ENCODE data around the gene ASTN2. TPM values are rescaled to one million over a fixed set of nuclear protein-coding genes. Genes with fewer than 3 reads are reported as not detected.

Gene ASTN2
- total RNA-seq, 5 donors from 2014 or later (not counting 1 experiment from before 2014, with no cell fraction given) = 3.7 to 4.8 (median 4.4) TPM

DNA sequence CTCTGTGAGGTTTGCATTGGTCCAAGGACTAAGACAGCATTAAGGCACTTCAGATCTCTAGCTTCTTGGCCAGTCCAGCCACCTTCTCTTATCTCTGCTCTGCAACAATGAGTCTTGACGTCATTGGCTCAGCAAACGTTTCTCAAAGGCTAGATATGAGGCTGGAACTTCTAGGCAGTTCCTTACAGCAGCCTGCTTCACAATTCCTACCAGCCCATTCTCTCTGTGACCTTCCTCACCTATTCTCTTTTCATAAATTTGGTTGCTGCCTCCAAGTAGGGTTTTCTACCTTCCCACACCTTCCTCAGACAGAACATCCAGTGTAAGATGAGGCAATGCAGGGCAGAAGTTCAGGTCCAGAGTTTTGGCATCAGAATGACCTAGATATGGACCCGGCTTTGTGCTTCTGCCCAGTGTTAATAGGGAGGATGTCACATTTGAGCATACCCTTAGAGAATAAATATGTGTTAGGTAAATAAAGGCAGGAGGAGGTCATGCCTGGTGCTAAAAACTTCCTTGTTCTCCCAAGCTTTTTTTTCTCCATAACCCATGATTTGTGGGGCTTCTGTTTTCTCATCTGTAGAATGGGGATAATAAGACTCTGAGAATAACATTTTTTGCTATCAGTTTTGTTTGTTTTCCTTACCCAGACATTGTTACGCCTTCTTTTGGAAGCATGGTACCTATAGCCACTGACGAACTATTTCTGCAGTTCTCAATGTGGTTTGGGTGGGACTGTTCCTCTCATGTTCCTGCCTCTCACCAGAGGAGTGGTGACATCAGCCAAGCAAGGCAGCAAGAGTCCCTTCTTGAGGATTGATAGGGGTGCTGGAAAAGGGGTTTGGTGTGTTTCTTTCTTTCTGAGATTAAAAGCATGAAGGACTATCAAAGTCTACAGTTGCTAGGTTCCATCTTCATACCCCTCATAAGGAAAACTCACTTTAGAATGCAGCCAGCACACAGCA, 948.3 kb downstream of the ASTN2 start:
- ChIA-PET CTCF (no interaction called here), POLR2A (no interaction called here)
- no peaks in the 10 kb centered on the region for H3K9me3 ChIP-seq
- H3K27me3 Mint-ChIP-seq = no peaks in the 10 kb centered on the region
- no peak overlapping the region for H3K27ac Mint-ChIP-seq
- H3K4me3 ChIP-seq (ENCODE audit: control insufficient read depth in 1 of 2, extremely low read depth in 1 of 2, low read length in 1 of 2) = no peak overlapping the region
- H3K4me1 Mint-ChIP-seq = no peaks in the 10 kb centered on the region
- ATAC-seq (replicated peaks in 1 of 4) = no peak
- DNase-seq = no peak
- 86% methylated on average over 4 of the region's 5 CpGs for WGBS (ENCODE audit: insufficient coverage)
- H3K9me3 Mint-ChIP-seq = no peaks in the 10 kb centered on the region
- no peaks in the 10 kb centered on the region for H3K27me3 ChIP-seq (replicated peaks in 1 of 2; ENCODE audit: control insufficient read depth in 2 of 2, extremely low read depth in 1 of 2, insufficient read depth in 2 of 2, low read length in 1 of 2)
- H3K4me3 Mint-ChIP-seq = no peak overlapping the region
- H3K36me3 Mint-ChIP-seq = peaks cover 14% of the 10 kb centered on the region
- no peaks in the 10 kb centered on the region for H3K4me1 ChIP-seq (ENCODE audit: control insufficient read depth in 1 of 2, extremely low read depth in 1 of 2, insufficient read depth in 2 of 2, low read length in 2 of 2)
- H3K27ac ChIP-seq (ENCODE audit: low read length) = no peak overlapping the region
- no peaks in the 10 kb centered on the region for H3K36me3 ChIP-seq (ENCODE audit: control insufficient read depth in 2 of 2, extremely low read depth in 1 of 2, insufficient read depth in 1 of 2, low read length in 1 of 2)

DNA sequence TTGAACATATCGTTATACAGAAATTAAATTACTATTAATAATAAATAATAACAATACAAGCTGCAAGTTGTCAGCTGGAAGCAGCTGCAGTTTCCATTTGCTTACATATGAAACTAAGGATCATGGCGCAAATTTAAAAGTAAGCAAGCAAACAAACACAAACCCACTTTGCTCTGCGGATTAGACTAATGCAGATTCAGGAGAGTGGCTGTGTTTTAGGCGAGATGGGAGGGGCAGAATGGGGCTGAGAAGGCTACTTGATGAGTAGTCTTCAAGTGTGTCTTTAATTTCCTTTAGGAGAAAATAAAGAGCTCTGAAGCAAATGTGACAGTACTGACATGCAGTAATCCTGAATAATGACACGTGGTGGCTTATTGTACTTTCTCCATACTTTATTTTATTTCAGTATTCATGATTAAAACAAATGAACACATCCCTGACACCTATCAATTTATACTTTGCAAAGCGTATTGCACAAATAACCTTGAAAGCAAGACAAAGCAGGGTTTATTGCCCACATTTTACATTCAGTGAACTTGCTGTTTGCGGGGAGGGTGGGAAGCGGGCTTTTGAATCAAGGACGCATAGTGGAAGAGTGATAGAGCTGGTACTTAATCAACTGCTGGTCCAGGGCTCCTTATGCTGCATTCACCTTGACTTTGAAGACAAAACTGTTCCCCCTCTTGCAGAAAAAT, 949.1 kb downstream of the ASTN2 start:
- Mint-ChIP-seq H3K36me3 (peaks cover 13% of the 10 kb centered on the region), H3K4me1 (no peaks in the 10 kb centered on the region), H3K9me3 (no peaks in the 10 kb centered on the region), H3K27me3 (no peaks in the 10 kb centered on the region), H3K4me3 (no peak overlapping the region), H3K27ac (no peak overlapping the region)
- CTCF ChIA-PET = no interaction called here
- Histone ChIP-seq H3K4me3 (ENCODE audit: control insufficient read depth in 1 of 2, extremely low read depth in 1 of 2, low read length in 1 of 2) (no peak overlapping the region), H3K36me3 (ENCODE audit: control insufficient read depth in 2 of 2, extremely low read depth in 1 of 2, insufficient read depth in 1 of 2, low read length in 1 of 2) (no peaks in the 10 kb centered on the region), H3K27ac (ENCODE audit: low read length) (no peak overlapping the region), H3K4me1 (ENCODE audit: control insufficient read depth in 1 of 2, extremely low read depth in 1 of 2, insufficient read depth in 2 of 2, low read length in 2 of 2) (no peaks in the 10 kb centered on the region), H3K27me3 (replicated peaks in 1 of 2; ENCODE audit: control insufficient read depth in 2 of 2, extremely low read depth in 1 of 2, insufficient read depth in 2 of 2, low read length in 1 of 2) (no peaks in the 10 kb centered on the region), H3K9me3 (no peaks in the 10 kb centered on the region)
- no peak for DNase-seq
- POLR2A ChIA-PET = no interaction called here
- ATAC-seq (replicated peaks in 1 of 4) = no peak
- WGBS (ENCODE audit: insufficient coverage) = 95% methylated on average over 4 of the region's 9 CpGs

DNA sequence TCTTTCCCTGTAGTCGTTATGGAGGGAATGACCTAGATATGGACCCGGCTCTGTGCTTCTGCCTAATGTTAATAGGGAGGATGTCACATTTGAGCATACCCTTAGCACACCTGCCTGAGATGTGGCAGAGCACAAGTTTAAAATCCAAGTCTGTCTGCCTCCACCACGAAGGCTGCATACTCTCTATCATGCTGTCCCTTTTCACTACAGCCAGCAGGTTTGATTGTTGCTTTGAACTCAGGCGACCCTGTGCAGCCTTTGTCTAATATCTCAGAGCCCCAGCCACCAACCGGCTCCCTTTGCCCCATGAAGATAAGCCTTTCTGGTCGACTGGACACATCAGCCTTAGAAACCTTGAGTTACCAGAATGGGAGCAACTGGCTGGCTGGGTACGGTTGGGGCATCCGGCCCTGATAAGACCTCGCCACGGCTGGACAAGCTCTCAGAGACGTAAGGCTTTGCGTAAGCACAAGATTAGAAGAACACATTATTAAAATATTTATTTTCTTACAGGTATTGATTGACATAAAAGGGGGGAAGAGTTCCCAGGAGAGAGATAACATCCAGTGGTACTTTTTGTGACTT, 949.8 kb downstream of the ASTN2 start:
- DNase-seq (no peak), ATAC-seq (replicated peaks in 1 of 4) (no peak)
- Mint-ChIP-seq H3K36me3 (peaks cover 7% of the 10 kb centered on the region), H3K4me1 (no peaks in the 10 kb centered on the region), H3K4me3 (no peak overlapping the region), H3K27me3 (no peaks in the 10 kb centered on the region), H3K9me3 (no peaks in the 10 kb centered on the region), H3K27ac (no peak overlapping the region)
- H3K36me3 ChIP-seq (ENCODE audit: control insufficient read depth in 2 of 2, extremely low read depth in 1 of 2, insufficient read depth in 1 of 2, low read length in 1 of 2) = no peaks in the 10 kb centered on the region
- H3K27me3 ChIP-seq (replicated peaks in 1 of 2; ENCODE audit: control insufficient read depth in 2 of 2, extremely low read depth in 1 of 2, insufficient read depth in 2 of 2, low read length in 1 of 2) = no peaks in the 10 kb centered on the region
- no peak overlapping the region for H3K27ac ChIP-seq (ENCODE audit: low read length)
- H3K4me1 ChIP-seq (ENCODE audit: control insufficient read depth in 1 of 2, extremely low read depth in 1 of 2, insufficient read depth in 2 of 2, low read length in 2 of 2) = no peaks in the 10 kb centered on the region
- H3K4me3 ChIP-seq (ENCODE audit: control insufficient read depth in 1 of 2, extremely low read depth in 1 of 2, low read length in 1 of 2) = no peak overlapping the region
- WGBS (ENCODE audit: insufficient coverage) = 59% methylated on average over 4 of the region's 12 CpGs
- H3K9me3 ChIP-seq = no peaks in the 10 kb centered on the region
- CTCF ChIA-PET = no interaction called here
- POLR2A ChIA-PET = no interaction called here

DNA sequence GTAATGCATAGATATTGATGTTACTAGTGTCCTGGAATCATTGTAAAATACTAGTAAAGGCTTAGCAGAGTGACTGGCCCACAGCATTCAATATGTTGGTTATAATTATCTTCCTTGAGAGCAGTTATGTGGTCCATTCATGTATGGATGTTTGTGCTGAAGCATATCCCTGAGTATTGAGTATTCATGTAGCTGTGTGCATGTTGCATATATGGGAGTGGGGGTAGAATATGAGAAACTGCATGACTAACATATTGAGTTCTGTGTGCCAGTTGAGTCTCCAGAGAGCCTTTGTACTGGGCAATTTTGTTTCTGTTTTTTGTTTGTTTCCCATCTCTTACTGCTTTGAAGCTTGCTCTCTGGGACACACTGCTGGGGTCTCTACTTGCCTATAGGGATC, 950.4 kb downstream of the ASTN2 start:
- Mint-ChIP-seq H3K36me3 (peaks cover 7% of the 10 kb centered on the region), H3K27me3 (no peaks in the 10 kb centered on the region), H3K4me3 (no peak overlapping the region), H3K9me3 (no peaks in the 10 kb centered on the region), H3K4me1 (no peaks in the 10 kb centered on the region), H3K27ac (no peak overlapping the region)
- Histone ChIP-seq H3K27ac (ENCODE audit: low read length) (no peak overlapping the region), H3K4me1 (ENCODE audit: control insufficient read depth in 1 of 2, extremely low read depth in 1 of 2, insufficient read depth in 2 of 2, low read length in 2 of 2) (no peaks in the 10 kb centered on the region), H3K9me3 (no peaks in the 10 kb centered on the region), H3K4me3 (ENCODE audit: control insufficient read depth in 1 of 2, extremely low read depth in 1 of 2, low read length in 1 of 2) (no peak overlapping the region), H3K27me3 (replicated peaks in 1 of 2; ENCODE audit: control insufficient read depth in 2 of 2, extremely low read depth in 1 of 2, insufficient read depth in 2 of 2, low read length in 1 of 2) (no peaks in the 10 kb centered on the region), H3K36me3 (ENCODE audit: control insufficient read depth in 2 of 2, extremely low read depth in 1 of 2, insufficient read depth in 1 of 2, low read length in 1 of 2) (no peaks in the 10 kb centered on the region)
- no peak for DNase-seq
- ChIA-PET POLR2A (no interaction called here), CTCF (no interaction called here)
- no peak for ATAC-seq (replicated peaks in 1 of 4)

DNA sequence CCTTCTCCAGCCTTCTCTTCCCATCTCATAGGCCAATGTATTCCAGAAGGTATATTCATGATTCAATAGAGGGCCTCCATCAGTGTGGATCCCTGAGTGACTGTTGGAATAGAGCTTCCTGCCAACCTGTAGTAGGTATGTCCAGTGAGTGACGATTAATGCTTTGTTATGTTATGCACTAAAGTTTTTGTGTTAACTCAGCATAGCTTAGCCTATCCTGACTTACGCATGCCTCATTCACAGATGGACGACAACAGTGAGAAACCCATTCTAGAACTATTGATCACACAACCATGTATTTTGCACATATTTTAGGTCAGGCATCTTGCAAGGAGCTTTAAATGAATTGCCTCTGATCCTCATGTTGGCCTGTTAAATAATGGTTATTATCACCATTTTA, 953.2 kb downstream of the ASTN2 start:
- Histone ChIP-seq H3K27me3 (replicated peaks in 1 of 2; ENCODE audit: control insufficient read depth in 2 of 2, extremely low read depth in 1 of 2, insufficient read depth in 2 of 2, low read length in 1 of 2) (no peaks in the 10 kb centered on the region), H3K27ac (ENCODE audit: low read length) (no peak overlapping the region), H3K9me3 (no peaks in the 10 kb centered on the region), H3K36me3 (ENCODE audit: control insufficient read depth in 2 of 2, extremely low read depth in 1 of 2, insufficient read depth in 1 of 2, low read length in 1 of 2) (no peaks in the 10 kb centered on the region), H3K4me1 (ENCODE audit: control insufficient read depth in 1 of 2, extremely low read depth in 1 of 2, insufficient read depth in 2 of 2, low read length in 2 of 2) (no peaks in the 10 kb centered on the region), H3K4me3 (ENCODE audit: control insufficient read depth in 1 of 2, extremely low read depth in 1 of 2, low read length in 1 of 2) (no peak overlapping the region)
- H3K4me3 Mint-ChIP-seq = no peak overlapping the region
- peaks cover 0 to 14% (median 13%) of the 10 kb centered on the region in 3 donors for H3K9me3 Mint-ChIP-seq
- no peak for ATAC-seq (replicated peaks in 1 of 4)
- WGBS (ENCODE audit: insufficient coverage) = no CpG with 5 or more reads among the region's 3 CpGs
- CTCF ChIA-PET = interaction anchor here in 1 of 2 donors (0.6 kb wide), 1 partner anchor 185 kb away, joined by 3 read pairs; no protein-coding TSS in a partner anchor
- no peaks in the 10 kb centered on the region for H3K27me3 Mint-ChIP-seq
- no peaks in the 10 kb centered on the region for H3K4me1 Mint-ChIP-seq
- POLR2A ChIA-PET = no interaction called here
- H3K27ac Mint-ChIP-seq = no peak overlapping the region
- no peaks in the 10 kb centered on the region for H3K36me3 Mint-ChIP-seq
- no peak for DNase-seq

DNA sequence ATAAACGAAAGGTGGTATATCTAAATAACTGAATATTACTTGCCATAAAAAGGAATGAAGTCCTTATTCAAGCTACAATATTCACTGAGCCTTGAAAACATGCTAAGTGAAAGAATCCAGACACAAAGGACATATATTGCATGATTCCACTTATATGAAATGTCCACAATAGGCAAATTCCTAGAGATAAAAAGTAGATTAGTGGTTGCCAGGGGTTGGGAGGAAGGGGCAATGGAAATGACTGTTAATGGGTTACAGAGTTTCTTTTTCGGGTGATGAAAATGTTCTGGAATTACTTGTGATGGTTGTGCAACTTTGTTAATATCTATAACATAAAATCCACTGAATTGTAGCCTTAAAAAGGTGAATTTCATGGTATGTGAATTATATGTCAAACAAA, 954.8 kb downstream of the ASTN2 start:
- Histone ChIP-seq H3K9me3 (no peaks in the 10 kb centered on the region), H3K36me3 (ENCODE audit: control insufficient read depth in 2 of 2, extremely low read depth in 1 of 2, insufficient read depth in 1 of 2, low read length in 1 of 2) (no peaks in the 10 kb centered on the region), H3K4me1 (ENCODE audit: control insufficient read depth in 1 of 2, extremely low read depth in 1 of 2, insufficient read depth in 2 of 2, low read length in 2 of 2) (no peaks in the 10 kb centered on the region), H3K27ac (ENCODE audit: low read length) (no peak overlapping the region), H3K27me3 (replicated peaks in 1 of 2; ENCODE audit: control insufficient read depth in 2 of 2, extremely low read depth in 1 of 2, insufficient read depth in 2 of 2, low read length in 1 of 2) (no peaks in the 10 kb centered on the region), H3K4me3 (ENCODE audit: control insufficient read depth in 1 of 2, extremely low read depth in 1 of 2, low read length in 1 of 2) (no peak overlapping the region)
- ATAC-seq (replicated peaks in 1 of 4) (no peak), DNase-seq (no peak)
- ChIA-PET POLR2A (no interaction called here), CTCF (no interaction called here)
- WGBS (ENCODE audit: insufficient coverage) = no CpG with 5 or more reads among the region's 2 CpGs
- Mint-ChIP-seq H3K9me3 (peaks cover 3 to 23% (median 18%) of the 10 kb centered on the region in 3 donors), H3K4me3 (no peak overlapping the region), H3K27ac (no peak overlapping the region), H3K27me3 (no peaks in the 10 kb centered on the region), H3K4me1 (no peaks in the 10 kb centered on the region), H3K36me3 (peaks cover 5% of the 10 kb centered on the region)
